Measurements from ENCODE around the gene CKAP4. TPM values are rescaled to one million over a fixed set of nuclear protein-coding genes. Genes with fewer than 3 reads are reported as not detected.

CKAP4 gene
- total and polyA plus RNA-seq, 2 of the 13 experiments (the other 11 are each of a cell fraction or from before 2014, with no cell fraction given): 39.2 to 70.2 TPM

DNA sequence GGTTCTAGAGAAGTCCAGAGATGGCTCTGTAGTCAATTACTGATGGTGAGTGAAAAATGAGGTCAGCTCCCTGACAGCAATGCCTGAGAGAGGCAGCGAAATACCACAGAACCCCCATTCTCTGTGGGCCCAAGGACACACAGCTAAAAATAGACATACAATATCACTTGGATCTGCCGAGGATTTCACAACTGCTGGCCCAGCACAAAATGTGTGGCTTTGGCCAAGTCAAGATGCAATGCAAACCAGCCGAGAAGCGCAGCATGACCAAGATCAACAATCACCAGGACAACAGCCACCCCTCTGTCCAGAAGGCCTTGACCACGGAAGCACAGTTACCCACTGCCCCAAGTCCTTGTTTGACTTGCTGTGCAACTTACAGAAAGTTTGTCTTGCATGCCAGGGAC lies 52.2 kb downstream of the CKAP4 start (continued):
- TF ChIP-seq, protein P1, sequence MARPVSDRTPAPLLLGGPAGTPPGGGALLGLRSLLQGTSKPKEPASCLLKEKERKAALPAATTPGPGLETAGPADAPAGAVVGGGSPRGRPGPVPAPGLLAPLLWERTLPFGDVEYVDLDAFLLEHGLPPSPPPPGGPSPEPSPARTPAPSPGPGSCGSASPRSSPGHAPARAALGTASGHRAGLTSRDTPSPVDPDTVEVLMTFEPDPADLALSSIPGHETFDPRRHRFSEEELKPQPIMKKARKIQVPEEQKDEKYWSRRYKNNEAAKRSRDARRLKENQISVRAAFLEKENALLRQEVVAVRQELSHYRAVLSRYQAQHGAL (CRISPR knock-in tag; IDR thresholded peaks at IDR 0.05; ENCODE audit: not compliant biosample characterization): no peak
- TF ChIP-seq, protein P2, sequence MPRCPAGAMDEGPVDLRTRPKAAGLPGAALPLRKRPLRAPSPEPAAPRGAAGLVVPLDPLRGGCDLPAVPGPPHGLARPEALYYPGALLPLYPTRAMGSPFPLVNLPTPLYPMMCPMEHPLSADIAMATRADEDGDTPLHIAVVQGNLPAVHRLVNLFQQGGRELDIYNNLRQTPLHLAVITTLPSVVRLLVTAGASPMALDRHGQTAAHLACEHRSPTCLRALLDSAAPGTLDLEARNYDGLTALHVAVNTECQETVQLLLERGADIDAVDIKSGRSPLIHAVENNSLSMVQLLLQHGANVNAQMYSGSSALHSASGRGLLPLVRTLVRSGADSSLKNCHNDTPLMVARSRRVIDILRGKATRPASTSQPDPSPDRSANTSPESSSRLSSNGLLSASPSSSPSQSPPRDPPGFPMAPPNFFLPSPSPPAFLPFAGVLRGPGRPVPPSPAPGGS (CRISPR knock-in tag; IDR thresholded peaks at IDR 0.05): no peak
- TF ChIP-seq ZNF543 (CRISPR knock-in tag; IDR thresholded peaks at IDR 0.05) (0 out of 2 replicates have a peak, but pooled peaks have one; percentile 56), ZFP1 (CRISPR knock-in tag; IDR thresholded peaks at IDR 0.05) (no peak), STAT5B (CRISPR knock-in tag; IDR thresholded peaks at IDR 0.05) (no peak), PHF21A (CRISPR knock-in tag; IDR thresholded peaks at IDR 0.05) (peak; percentile 37; the same call in 1 of the 2 replicates), SIN3A (IDR thresholded peaks at IDR 0.05; ENCODE audit: borderline replicate concordance, low read depth, low read length) (no peak), FOSL2 (CRISPR knock-in tag; IDR thresholded peaks at IDR 0.05) (peak; percentile 61), ZNF282 (IDR thresholded peaks at IDR 0.05; ENCODE audit: partially characterized antibody) (no peak), DMAP1 (CRISPR knock-in tag; IDR thresholded peaks at IDR 0.05) (no peak), ZNF776 (CRISPR knock-in tag; IDR thresholded peaks at IDR 0.05) (no peak)
- TF ChIP-seq, protein P3, sequence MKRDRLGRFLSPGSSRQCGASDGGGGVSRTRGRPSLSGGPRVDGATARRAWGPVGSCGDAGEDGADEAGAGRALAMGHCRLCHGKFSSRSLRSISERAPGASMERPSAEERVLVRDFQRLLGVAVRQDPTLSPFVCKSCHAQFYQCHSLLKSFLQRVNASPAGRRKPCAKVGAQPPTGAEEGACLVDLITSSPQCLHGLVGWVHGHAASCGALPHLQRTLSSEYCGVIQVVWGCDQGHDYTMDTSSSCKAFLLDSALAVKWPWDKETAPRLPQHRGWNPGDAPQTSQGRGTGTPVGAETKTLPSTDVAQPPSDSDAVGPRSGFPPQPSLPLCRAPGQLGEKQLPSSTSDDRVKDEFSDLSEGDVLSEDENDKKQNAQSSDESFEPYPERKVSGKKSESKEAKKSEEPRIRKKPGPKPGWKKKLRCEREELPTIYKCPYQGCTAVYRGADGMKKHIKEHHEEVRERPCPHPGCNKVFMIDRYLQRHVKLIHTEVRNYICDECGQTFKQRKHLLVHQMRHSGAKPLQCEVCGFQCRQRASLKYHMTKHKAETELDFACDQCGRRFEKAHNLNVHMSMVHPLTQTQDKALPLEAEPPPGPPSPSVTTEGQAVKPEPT (CRISPR knock-in tag; IDR thresholded peaks at IDR 0.05; ENCODE audit: low read depth): 0 out of 2 replicates have a peak, but pooled peaks have one; percentile 47
- TF ChIP-seq, protein P4, sequence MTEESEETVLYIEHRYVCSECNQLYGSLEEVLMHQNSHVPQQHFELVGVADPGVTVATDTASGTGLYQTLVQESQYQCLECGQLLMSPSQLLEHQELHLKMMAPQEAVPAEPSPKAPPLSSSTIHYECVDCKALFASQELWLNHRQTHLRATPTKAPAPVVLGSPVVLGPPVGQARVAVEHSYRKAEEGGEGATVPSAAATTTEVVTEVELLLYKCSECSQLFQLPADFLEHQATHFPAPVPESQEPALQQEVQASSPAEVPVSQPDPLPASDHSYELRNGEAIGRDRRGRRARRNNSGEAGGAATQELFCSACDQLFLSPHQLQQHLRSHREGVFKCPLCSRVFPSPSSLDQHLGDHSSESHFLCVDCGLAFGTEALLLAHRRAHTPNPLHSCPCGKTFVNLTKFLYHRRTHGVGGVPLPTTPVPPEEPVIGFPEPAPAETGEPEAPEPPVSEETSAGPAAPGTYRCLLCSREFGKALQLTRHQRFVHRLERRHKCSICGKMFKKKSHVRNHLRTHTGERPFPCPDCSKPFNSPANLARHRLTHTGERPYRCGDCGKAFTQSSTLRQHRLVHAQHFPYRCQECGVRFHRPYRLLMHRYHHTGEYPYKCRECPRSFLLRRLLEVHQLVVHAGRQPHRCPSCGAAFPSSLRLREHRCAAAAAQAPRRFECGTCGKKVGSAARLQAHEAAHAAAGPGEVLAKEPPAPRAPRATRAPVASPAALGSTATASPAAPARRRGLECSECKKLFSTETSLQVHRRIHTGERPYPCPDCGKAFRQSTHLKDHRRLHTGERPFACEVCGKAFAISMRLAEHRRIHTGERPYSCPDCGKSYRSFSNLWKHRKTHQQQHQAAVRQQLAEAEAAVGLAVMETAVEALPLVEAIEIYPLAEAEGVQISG (CRISPR knock-in tag; IDR thresholded peaks at IDR 0.05): 0 out of 2 replicates have a peak, but pooled peaks have one; percentile 23
- TF ChIP-seq, protein P5, sequence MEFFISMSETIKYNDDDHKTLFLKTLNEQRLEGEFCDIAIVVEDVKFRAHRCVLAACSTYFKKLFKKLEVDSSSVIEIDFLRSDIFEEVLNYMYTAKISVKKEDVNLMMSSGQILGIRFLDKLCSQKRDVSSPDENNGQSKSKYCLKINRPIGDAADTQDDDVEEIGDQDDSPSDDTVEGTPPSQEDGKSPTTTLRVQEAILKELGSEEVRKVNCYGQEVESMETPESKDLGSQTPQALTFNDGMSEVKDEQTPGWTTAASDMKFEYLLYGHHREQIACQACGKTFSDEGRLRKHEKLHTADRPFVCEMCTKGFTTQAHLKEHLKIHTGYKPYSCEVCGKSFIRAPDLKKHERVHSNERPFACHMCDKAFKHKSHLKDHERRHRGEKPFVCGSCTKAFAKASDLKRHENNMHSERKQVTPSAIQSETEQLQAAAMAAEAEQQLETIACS (CRISPR knock-in tag; IDR thresholded peaks at IDR 0.05): no peak
- TF ChIP-seq, protein P6, sequence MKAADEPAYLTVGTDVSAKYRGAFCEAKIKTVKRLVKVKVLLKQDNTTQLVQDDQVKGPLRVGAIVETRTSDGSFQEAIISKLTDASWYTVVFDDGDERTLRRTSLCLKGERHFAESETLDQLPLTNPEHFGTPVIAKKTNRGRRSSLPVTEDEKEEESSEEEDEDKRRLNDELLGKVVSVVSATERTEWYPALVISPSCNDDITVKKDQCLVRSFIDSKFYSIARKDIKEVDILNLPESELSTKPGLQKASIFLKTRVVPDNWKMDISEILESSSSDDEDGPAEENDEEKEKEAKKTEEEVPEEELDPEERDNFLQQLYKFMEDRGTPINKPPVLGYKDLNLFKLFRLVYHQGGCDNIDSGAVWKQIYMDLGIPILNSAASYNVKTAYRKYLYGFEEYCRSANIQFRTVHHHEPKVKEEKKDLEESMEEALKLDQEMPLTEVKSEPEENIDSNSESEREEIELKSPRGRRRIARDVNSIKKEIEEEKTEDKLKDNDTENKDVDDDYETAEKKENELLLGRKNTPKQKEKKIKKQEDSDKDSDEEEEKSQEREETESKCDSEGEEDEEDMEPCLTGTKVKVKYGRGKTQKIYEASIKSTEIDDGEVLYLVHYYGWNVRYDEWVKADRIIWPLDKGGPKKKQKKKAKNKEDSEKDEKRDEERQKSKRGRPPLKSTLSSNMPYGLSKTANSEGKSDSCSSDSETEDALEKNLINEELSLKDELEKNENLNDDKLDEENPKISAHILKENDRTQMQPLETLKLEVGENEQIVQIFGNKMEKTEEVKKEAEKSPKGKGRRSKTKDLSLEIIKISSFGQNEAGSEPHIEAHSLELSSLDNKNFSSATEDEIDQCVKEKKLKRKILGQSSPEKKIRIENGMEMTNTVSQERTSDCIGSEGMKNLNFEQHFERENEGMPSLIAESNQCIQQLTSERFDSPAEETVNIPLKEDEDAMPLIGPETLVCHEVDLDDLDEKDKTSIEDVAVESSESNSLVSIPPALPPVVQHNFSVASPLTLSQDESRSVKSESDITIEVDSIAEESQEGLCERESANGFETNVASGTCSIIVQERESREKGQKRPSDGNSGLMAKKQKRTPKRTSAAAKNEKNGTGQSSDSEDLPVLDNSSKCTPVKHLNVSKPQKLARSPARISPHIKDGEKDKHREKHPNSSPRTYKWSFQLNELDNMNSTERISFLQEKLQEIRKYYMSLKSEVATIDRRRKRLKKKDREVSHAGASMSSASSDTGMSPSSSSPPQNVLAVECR (CRISPR knock-in tag; IDR thresholded peaks at IDR 0.05; ENCODE audit: borderline replicate concordance): peak; percentile 44; the same call in 1 of the 2 replicates
- TF ChIP-seq, protein P7, sequence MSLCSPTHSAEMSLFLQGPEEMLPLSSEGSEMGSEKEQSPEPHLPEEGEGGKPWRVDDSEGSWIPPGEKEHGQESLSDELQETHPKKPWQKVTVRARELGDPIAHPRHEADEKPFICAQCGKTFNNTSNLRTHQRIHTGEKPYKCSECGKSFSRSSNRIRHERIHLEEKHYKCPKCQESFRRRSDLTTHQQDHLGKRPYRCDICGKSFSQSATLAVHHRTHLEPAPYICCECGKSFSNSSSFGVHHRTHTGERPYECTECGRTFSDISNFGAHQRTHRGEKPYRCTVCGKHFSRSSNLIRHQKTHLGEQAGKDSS (CRISPR knock-in tag; IDR thresholded peaks at IDR 0.05; ENCODE audit: borderline replicate concordance, low read depth): no peak

All from HepG2 (cell line).